IPS-NIHi11 (cell line): Measurements from ENCODE around the gene TMEM54.

Experiments used
- DNase-seq: peaks from one replicate; pipeline ENCODE4 v3.0.0; 2012; ENCODE audit warnings: mixed read lengths, low spot score

TMEM54 gene

GRCh38 chr1:32864375-32865019 is 36.7 kb downstream of the TMEM54 start:
- no peak for DNase-seq

GRCh38 chr1:32863881-32864245 is 37.3 kb downstream of the TMEM54 start:
- DNase-seq = no peak

GRCh38 chr1:32863218-32863880 is 37.8 kb downstream of the TMEM54 start:
- no peak for DNase-seq

- no peak for DNase-seq
Measured at GRCh38 chr1:32861904-32862695, 39.1 kb downstream of the TMEM54 start.

- DNase-seq = no peak
Measured at GRCh38 chr1:32860566-32860965, 40.6 kb downstream of the TMEM54 start.

- DNase-seq = no peak
Measured at GRCh38 chr1:32859915-32860314, 41.3 kb downstream of the TMEM54 start.

GRCh38 chr1:32858791-32859190 is 42.4 kb downstream of the TMEM54 start:
- DNase-seq = no peak

- DNase-seq = no peak
Measured at GRCh38 chr1:32858136-32858535, 43.1 kb downstream of the TMEM54 start.

- no peak for DNase-seq
Measured at GRCh38 chr1:32855861-32856617, 45.1 kb downstream of the TMEM54 start.

- no peak for DNase-seq
Measured at GRCh38 chr1:32848354-32849063, 52.7 kb downstream of the TMEM54 start.
